Thyroid gland (tissue), 4 donors: Measurements from ENCODE around the gene MAP3K10.

Source experiments
- POLR2A ChIP-seq, 2 donors: fragments of 450-650 bp; IDR thresholded peaks; one replicate each; pipeline ENCODE4 v1.6.1; 2017; ENCODE audit warnings: antibody characterized with exemption in 2 of 2, mild to moderate bottlenecking in 2 of 2, moderate library complexity in 1 of 2
- TF ChIP-seq, protein P1 (sequence below), 6 experiments: fragments of 200-600 bp in 3 of 6; fragments of 450-650 bp in 3 of 6; sonication (generic) in 3 of 6; IDR thresholded peaks; one replicate each; pipeline ENCODE4 v1.5.1; 2016 to 2019; ENCODE audit warnings: antibody characterized with exemption in 6 of 6, mild to moderate bottlenecking in 2 of 6, inconsistent platforms in 1 of 6, moderate library complexity in 1 of 6

DNA sequence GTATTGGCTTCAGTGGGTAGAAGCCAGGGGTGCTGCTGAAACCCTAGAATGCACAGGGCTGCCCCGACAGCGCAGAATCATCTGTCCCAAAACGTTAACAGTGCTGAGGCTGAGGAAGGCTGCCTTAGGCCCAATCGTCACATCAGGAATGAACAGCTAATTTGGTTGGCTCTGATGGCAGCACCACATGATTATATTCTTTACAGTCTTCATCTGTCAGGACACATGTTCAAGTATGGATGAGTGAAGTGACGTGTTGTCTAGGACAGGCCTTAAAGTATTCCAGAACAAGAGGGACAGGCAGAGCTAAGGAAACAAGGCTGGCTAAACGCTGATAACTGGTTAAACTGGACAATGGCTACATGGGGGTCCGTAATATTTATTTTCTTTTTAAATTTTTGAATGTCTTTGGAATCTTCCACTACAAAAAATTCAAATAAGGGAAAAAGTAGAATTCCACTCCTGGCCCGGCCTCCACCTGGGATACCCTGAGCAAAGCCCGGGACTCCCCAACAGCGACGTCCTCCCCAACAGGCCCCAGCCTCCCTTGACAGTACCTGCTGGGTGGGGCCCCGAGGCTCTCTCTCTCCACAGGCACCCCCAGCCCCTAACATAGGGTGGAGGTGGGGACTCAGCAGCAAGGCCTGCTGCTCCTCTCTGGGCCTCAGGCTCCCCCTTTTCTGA lies 50.0 kb downstream of the MAP3K10 start:
- TF ChIP-seq POLR2A (IDR thresholded peaks at IDR 0.05), result no peak
- TF ChIP-seq, protein P1, sequence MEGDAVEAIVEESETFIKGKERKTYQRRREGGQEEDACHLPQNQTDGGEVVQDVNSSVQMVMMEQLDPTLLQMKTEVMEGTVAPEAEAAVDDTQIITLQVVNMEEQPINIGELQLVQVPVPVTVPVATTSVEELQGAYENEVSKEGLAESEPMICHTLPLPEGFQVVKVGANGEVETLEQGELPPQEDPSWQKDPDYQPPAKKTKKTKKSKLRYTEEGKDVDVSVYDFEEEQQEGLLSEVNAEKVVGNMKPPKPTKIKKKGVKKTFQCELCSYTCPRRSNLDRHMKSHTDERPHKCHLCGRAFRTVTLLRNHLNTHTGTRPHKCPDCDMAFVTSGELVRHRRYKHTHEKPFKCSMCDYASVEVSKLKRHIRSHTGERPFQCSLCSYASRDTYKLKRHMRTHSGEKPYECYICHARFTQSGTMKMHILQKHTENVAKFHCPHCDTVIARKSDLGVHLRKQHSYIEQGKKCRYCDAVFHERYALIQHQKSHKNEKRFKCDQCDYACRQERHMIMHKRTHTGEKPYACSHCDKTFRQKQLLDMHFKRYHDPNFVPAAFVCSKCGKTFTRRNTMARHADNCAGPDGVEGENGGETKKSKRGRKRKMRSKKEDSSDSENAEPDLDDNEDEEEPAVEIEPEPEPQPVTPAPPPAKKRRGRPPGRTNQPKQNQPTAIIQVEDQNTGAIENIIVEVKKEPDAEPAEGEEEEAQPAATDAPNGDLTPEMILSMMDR (IDR thresholded peaks at IDR 0.05), result no peak
